H9 (cell line): ENCODE measurements around the gene FCER1G. TPM values are rescaled to one million over a fixed set of nuclear protein-coding genes. Genes with fewer than 3 reads are reported as not detected.

Source experiments
- DNase-seq: peaks from one replicate; pipeline ENCODE4 v3.0.0-alpha.2; 2017
- H2AFZ ChIP-seq: one replicate; pipeline ENCODE4 v1.6.1; 2013; ENCODE audit warnings: mild to moderate bottlenecking, low read length, control low read depth, moderate library complexity
- H2AK5ac ChIP-seq: 2 replicates; pipeline ENCODE4 v1.6.1; 2013; ENCODE audit warnings: low read length, control low read depth, mixed read lengths; ENCODE audit not compliant: insufficient read length
- H2BK120ac ChIP-seq: one replicate; pipeline ENCODE4 v1.6.1; 2013; ENCODE audit warnings: low read depth, mild to moderate bottlenecking, low read length, control low read depth, inconsistent platforms; ENCODE audit not compliant: poor library complexity, severe bottlenecking
- H2BK12ac ChIP-seq: 2 replicates; pipeline ENCODE4 v1.6.1; 2013; ENCODE audit warnings: low read length, control low read depth, mixed read lengths, low read depth; ENCODE audit not compliant: insufficient read length
- H2BK15ac ChIP-seq: 2 replicates; pipeline ENCODE4 v1.6.1; 2013; ENCODE audit warnings: low read depth, low read length, control low read depth
- H2BK20ac ChIP-seq: one replicate; pipeline ENCODE4 v1.6.1; 2013; ENCODE audit warnings: low read depth, mild to moderate bottlenecking, low read length, control low read depth, inconsistent platforms; ENCODE audit not compliant: poor library complexity, severe bottlenecking
- H2BK5ac ChIP-seq: 2 replicates; pipeline ENCODE4 v1.6.1; 2013; ENCODE audit warnings: low read length, control low read depth, mixed read lengths; ENCODE audit not compliant: insufficient read length
- H3K14ac ChIP-seq: 2 replicates; pipeline ENCODE4 v1.6.1; 2013; ENCODE audit warnings: low read length, control low read depth; ENCODE audit not compliant: insufficient read depth
- H3K18ac ChIP-seq: 2 replicates; pipeline ENCODE4 v1.6.1; 2013; ENCODE audit warnings: low read depth, mild to moderate bottlenecking, mixed read lengths, low read length, control low read depth; ENCODE audit not compliant: insufficient read length
- H3K23ac ChIP-seq: 2 replicates; pipeline ENCODE4 v1.6.1; 2013; ENCODE audit warnings: low read length, control low read depth, mixed read lengths, low read depth; ENCODE audit not compliant: insufficient read length
- H3K23me2 ChIP-seq: 2 replicates; pipeline ENCODE4 v1.6.1; 2013; ENCODE audit warnings: low read depth, mild to moderate bottlenecking, mixed read lengths, low read length, control low read depth; ENCODE audit not compliant: insufficient read length, poor library complexity, severe bottlenecking
- H3K27ac ChIP-seq: 2 replicates; pipeline ENCODE4 v1.5.1; 2013; ENCODE audit warnings: low read length, control low read depth, mixed read lengths, low read depth; ENCODE audit not compliant: insufficient read length
- H3K27me3 ChIP-seq: 2 replicates; pipeline ENCODE4 v1.6.1; 2013; ENCODE audit warnings: low read length, control low read depth, inconsistent platforms; ENCODE audit not compliant: insufficient read depth
- H3K4ac ChIP-seq: 2 replicates; pipeline ENCODE4 v1.6.1; 2013; ENCODE audit warnings: low read depth, mild to moderate bottlenecking, control low read depth, inconsistent platforms, low read length, moderate library complexity
- H3K4me1 ChIP-seq: 2 replicates; pipeline ENCODE4 v1.6.1; 2013; ENCODE audit warnings: low read length, control low read depth, inconsistent platforms; ENCODE audit not compliant: insufficient read depth
- H3K4me2 ChIP-seq: 2 replicates; pipeline ENCODE4 v1.6.1; 2013; ENCODE audit warnings: low read length, control low read depth, mixed read lengths; ENCODE audit not compliant: insufficient read length, insufficient read depth
- H3K56ac ChIP-seq: 2 replicates; pipeline ENCODE4 v1.6.1; 2013; ENCODE audit warnings: low read depth, mild to moderate bottlenecking, mixed read lengths, low read length, control low read depth; ENCODE audit not compliant: insufficient read length
- H3K79me1 ChIP-seq: 2 replicates; pipeline ENCODE4 v1.6.1; 2013; ENCODE audit warnings: low read depth, mild to moderate bottlenecking, moderate library complexity, low read length, control low read depth, inconsistent platforms; ENCODE audit not compliant: insufficient read depth, poor library complexity, severe bottlenecking
- H3K79me2 ChIP-seq: 2 replicates; pipeline ENCODE4 v1.6.1; 2013; ENCODE audit warnings: low read length, control low read depth, inconsistent platforms; ENCODE audit not compliant: insufficient read depth
- H3K9ac ChIP-seq: 2 replicates; pipeline ENCODE4 v1.6.1; 2013; ENCODE audit warnings: low read length, control low read depth, mixed read lengths; ENCODE audit not compliant: insufficient read length; ENCODE audit errors: extremely low read depth
- H3K9me3 ChIP-seq: one replicate; pipeline ENCODE4 v1.6.1; 2013; ENCODE audit warnings: low read depth, low read length, inconsistent platforms; ENCODE audit not compliant: control insufficient read depth
- H3T11ph ChIP-seq: one replicate; pipeline ENCODE4 v1.6.1; 2013; ENCODE audit warnings: mild to moderate bottlenecking, low read length, control low read depth, inconsistent platforms
- H4K20me1 ChIP-seq: one replicate; pipeline ENCODE4 v1.6.1; 2013; ENCODE audit not compliant: control insufficient read depth, insufficient read length, insufficient read depth
- H4K5ac ChIP-seq: 2 replicates; pipeline ENCODE4 v1.6.1; 2013; ENCODE audit warnings: low read depth, mild to moderate bottlenecking, mixed read lengths, low read length, control low read depth; ENCODE audit not compliant: insufficient read length
- H4K8ac ChIP-seq: replicated peaks from 2 replicates; pipeline ENCODE4 v1.6.1; 2013; ENCODE audit warnings: low read length, control low read depth, mixed read lengths, low read depth; ENCODE audit not compliant: insufficient read length
- H4K91ac ChIP-seq: 2 replicates; pipeline ENCODE4 v1.6.1; 2013; ENCODE audit warnings: low read depth, mild to moderate bottlenecking, moderate library complexity, mixed read lengths, low read length, control low read depth; ENCODE audit not compliant: insufficient read length
- H3K27ac Mint-ChIP-seq, 3 experiments: 2 replicates in 2 of 3; 3 replicates in 1 of 3; pipeline ENCODE4 v1.8.0; 2020 to 2021; ENCODE audit warnings: mixed read lengths in 3 of 3, mild to moderate bottlenecking in 1 of 3, moderate library complexity in 1 of 3
- H3K27me3 Mint-ChIP-seq: 2 replicates; pipeline ENCODE4 v1.8.0; 2021; ENCODE audit warnings: low read depth, mild to moderate bottlenecking, moderate library complexity, mixed read lengths
- H3K36me3 Mint-ChIP-seq, 3 experiments: 2 replicates in 2 of 3; 3 replicates in 1 of 3; pipeline ENCODE4 v1.8.0; 2020 to 2021; ENCODE audit warnings: low read depth in 3 of 3, mixed read lengths in 3 of 3; ENCODE audit not compliant: insufficient read depth in 1 of 3
- H3K4me1 Mint-ChIP-seq, 2 experiments: 2 replicates each; pipeline ENCODE4 v1.8.0; 2020; ENCODE audit warnings: mixed read lengths in 2 of 2
- H3K4me3 Mint-ChIP-seq, 2 experiments: 2 replicates in 1 of 2; 3 replicates in 1 of 2; pipeline ENCODE4 v1.8.0; 2020 to 2021; ENCODE audit warnings: mild to moderate bottlenecking in 2 of 2, mixed read lengths in 2 of 2, moderate library complexity in 1 of 2
- H3K9me3 Mint-ChIP-seq, 2 experiments: 2 replicates in 1 of 2; 3 replicates in 1 of 2; pipeline ENCODE4 v1.8.0; 2020; ENCODE audit warnings: mild to moderate bottlenecking in 2 of 2, mixed read lengths in 2 of 2, moderate library complexity in 1 of 2
- CTCF ChIP-seq: fragments of 200-600 bp; sonication (generic); conservative IDR thresholded peaks from 3 replicates; pipeline ENCODE4 v1.8.0; 2021; ENCODE audit warnings: antibody characterized with exemption, mild to moderate bottlenecking
- whole genome bisulfite sequencing: extraction: QIAGEN DNeasy Blood & Tissue Kit; methylation state at CpG from one replicate; pipeline ENCODE4 v1.1.7; 2013; ENCODE audit warnings: missing lambda C conversion rate, low lambda C conversion rate, mixed read lengths; ENCODE audit not compliant: insufficient read length; ENCODE audit errors: extremely low coverage; 5-methylcytosine and 5-hydroxymethylcytosine counted together
- total RNA-seq: library from RNA; stranded (reverse); gene quantifications from 2 replicates; pipeline ENCODE4 v1.2.1, GENCODE V29; 2021

The FCER1G gene
- total RNA-seq, 1 experiment from 2014 or later = 0.90 TPM

- H3K4me3 Mint-ChIP-seq = no peak overlapping the region; a peak in 1 of 5 replicates
- H4K8ac ChIP-seq = no peak overlapping the region
- no peak overlapping the region for H3K4ac ChIP-seq
- H3K9me3 Mint-ChIP-seq = no peaks in the 10 kb centered on the region
- H3K56ac ChIP-seq = no peak overlapping the region
- H2BK120ac ChIP-seq = no peak overlapping the region
- no peak overlapping the region for H2BK5ac ChIP-seq
- no peak overlapping the region for H2BK12ac ChIP-seq
- no peaks in the 10 kb centered on the region for H3K79me2 ChIP-seq
- H2BK15ac ChIP-seq = no peak overlapping the region
- H4K20me1 ChIP-seq = peaks cover 3% of the 10 kb centered on the region
- H3K4me2 ChIP-seq = no peak overlapping the region
- H3K27ac ChIP-seq = no peak overlapping the region
- no peaks in the 10 kb centered on the region for H3K27me3 Mint-ChIP-seq
- H3K23ac ChIP-seq = no peak overlapping the region
- no peaks in the 10 kb centered on the region for H3K4me1 ChIP-seq
- H3K36me3 Mint-ChIP-seq = peaks cover 0 to 19% (median 10%) of the 10 kb centered on the region in 3 experiments; a peak in 4 of 7 replicates
- no peaks in the 10 kb centered on the region for H3K79me1 ChIP-seq
- H3T11ph ChIP-seq = no peak overlapping the region
- peaks cover 7 to 12% of the 10 kb centered on the region in 2 experiments for H3K4me1 Mint-ChIP-seq
- no peaks in the 10 kb centered on the region for H3K23me2 ChIP-seq
- H3K27ac Mint-ChIP-seq = no peak overlapping the region
- no peak overlapping the region for H2AFZ ChIP-seq
- no peak overlapping the region for H4K5ac ChIP-seq
- no peaks in the 10 kb centered on the region for H3K9me3 ChIP-seq
- no peaks in the 10 kb centered on the region for H3K27me3 ChIP-seq
- TF ChIP-seq CTCF = no peak
- no peak overlapping the region for H2BK20ac ChIP-seq
- DNase-seq = no peak
- H4K91ac ChIP-seq = no peak overlapping the region
- H3K14ac ChIP-seq = no peak overlapping the region
- no peak overlapping the region for H3K9ac ChIP-seq
- no peak overlapping the region for H2AK5ac ChIP-seq
- no CpG with 5 or more reads among the region's 5 CpGs for WGBS
- no peak overlapping the region for H3K18ac ChIP-seq
These were observed 26.1 kb upstream of the FCER1G start for GRCh38 chr1:161189036-161189435.
